ENCODE data around the gene SH3RF1. TPM values are rescaled to one million over a fixed set of nuclear protein-coding genes. Genes with fewer than 3 reads are reported as not detected.

SH3RF1 gene
- total and polyA plus RNA-seq, 2 experiments from 2014 or later: 7.8 to 12.4 TPM

- Mint-ChIP-seq H3K27me3 (ENCODE audit: insufficient read depth, low read depth, poor library complexity) (no peaks in the 10 kb centered on the region), H3K36me3 (ENCODE audit: low read depth) (peaks cover 7% of the 10 kb centered on the region; the same call in 2 of the 3 replicates), H3K4me1 (peaks cover 15% of the 10 kb centered on the region), H3K4me3 (no peak overlapping the region), H3K9me3 (no peaks in the 10 kb centered on the region; the same call in 2 of the 3 replicates), H3K27ac (no peak overlapping the region; the same call in 1 of the 2 replicates)
- Histone ChIP-seq H4K20me1 (replicated peaks; ENCODE audit: insufficient read depth) (no peaks in the 10 kb centered on the region), H3K36me3 (ENCODE audit: insufficient read depth) (no peaks in the 10 kb centered on the region), H3K27me3 (ENCODE audit: insufficient read depth) (no peaks in the 10 kb centered on the region), H3K9me2 (ENCODE audit: insufficient read depth) (no peaks in the 10 kb centered on the region), H3K79me2 (replicated peaks; ENCODE audit: insufficient read depth) (peaks cover 6% of the 10 kb centered on the region; the same call in 1 of the 2 replicates), H3F3A (replicated peaks; ENCODE audit: low read depth) (no peaks in the 10 kb centered on the region), H3K27ac (ENCODE audit: low read depth) (no peak overlapping the region), H2AFZ (no peak overlapping the region), H3K4me2 (no peak overlapping the region), H3K4me3 (no peak overlapping the region), H3K4me1 (ENCODE audit: insufficient read depth) (peaks cover 10% of the 10 kb centered on the region)
- TF ChIP-seq ZNF331 (CRISPR knock-in tag; IDR thresholded peaks at IDR 0.05; ENCODE audit: low read depth) (no peak), EZH2phosphoT487 (IDR thresholded peaks at IDR 0.05; ENCODE audit: unreplicated experiment) (no peak), CTCF (conservative IDR thresholded peaks at IDR 0.05; ENCODE audit: low read depth in 2 of 2) (no peak), STAT1 (IDR thresholded peaks at IDR 0.05; ENCODE audit: unreplicated experiment) (no peak), JUNB (IDR thresholded peaks at IDR 0.05; ENCODE audit: unreplicated experiment) (no peak), CREB1 (CRISPR knock-in tag; IDR thresholded peaks at IDR 0.05; ENCODE audit: low read depth) (no peak), REST (IDR thresholded peaks at IDR 0.05; ENCODE audit: unreplicated experiment) (no peak), ZNF114 (CRISPR knock-in tag; IDR thresholded peaks at IDR 0.05) (no peak), EZH2 (IDR thresholded peaks at IDR 0.05; ENCODE audit: low read depth, unreplicated experiment) (no peak), NANOG (IDR thresholded peaks at IDR 0.05; ENCODE audit: borderline replicate concordance) (no peak), POLR2AphosphoS5 (IDR thresholded peaks at IDR 0.05; ENCODE audit: low read depth) (no peak)
- TF ChIP-seq, protein P1, sequence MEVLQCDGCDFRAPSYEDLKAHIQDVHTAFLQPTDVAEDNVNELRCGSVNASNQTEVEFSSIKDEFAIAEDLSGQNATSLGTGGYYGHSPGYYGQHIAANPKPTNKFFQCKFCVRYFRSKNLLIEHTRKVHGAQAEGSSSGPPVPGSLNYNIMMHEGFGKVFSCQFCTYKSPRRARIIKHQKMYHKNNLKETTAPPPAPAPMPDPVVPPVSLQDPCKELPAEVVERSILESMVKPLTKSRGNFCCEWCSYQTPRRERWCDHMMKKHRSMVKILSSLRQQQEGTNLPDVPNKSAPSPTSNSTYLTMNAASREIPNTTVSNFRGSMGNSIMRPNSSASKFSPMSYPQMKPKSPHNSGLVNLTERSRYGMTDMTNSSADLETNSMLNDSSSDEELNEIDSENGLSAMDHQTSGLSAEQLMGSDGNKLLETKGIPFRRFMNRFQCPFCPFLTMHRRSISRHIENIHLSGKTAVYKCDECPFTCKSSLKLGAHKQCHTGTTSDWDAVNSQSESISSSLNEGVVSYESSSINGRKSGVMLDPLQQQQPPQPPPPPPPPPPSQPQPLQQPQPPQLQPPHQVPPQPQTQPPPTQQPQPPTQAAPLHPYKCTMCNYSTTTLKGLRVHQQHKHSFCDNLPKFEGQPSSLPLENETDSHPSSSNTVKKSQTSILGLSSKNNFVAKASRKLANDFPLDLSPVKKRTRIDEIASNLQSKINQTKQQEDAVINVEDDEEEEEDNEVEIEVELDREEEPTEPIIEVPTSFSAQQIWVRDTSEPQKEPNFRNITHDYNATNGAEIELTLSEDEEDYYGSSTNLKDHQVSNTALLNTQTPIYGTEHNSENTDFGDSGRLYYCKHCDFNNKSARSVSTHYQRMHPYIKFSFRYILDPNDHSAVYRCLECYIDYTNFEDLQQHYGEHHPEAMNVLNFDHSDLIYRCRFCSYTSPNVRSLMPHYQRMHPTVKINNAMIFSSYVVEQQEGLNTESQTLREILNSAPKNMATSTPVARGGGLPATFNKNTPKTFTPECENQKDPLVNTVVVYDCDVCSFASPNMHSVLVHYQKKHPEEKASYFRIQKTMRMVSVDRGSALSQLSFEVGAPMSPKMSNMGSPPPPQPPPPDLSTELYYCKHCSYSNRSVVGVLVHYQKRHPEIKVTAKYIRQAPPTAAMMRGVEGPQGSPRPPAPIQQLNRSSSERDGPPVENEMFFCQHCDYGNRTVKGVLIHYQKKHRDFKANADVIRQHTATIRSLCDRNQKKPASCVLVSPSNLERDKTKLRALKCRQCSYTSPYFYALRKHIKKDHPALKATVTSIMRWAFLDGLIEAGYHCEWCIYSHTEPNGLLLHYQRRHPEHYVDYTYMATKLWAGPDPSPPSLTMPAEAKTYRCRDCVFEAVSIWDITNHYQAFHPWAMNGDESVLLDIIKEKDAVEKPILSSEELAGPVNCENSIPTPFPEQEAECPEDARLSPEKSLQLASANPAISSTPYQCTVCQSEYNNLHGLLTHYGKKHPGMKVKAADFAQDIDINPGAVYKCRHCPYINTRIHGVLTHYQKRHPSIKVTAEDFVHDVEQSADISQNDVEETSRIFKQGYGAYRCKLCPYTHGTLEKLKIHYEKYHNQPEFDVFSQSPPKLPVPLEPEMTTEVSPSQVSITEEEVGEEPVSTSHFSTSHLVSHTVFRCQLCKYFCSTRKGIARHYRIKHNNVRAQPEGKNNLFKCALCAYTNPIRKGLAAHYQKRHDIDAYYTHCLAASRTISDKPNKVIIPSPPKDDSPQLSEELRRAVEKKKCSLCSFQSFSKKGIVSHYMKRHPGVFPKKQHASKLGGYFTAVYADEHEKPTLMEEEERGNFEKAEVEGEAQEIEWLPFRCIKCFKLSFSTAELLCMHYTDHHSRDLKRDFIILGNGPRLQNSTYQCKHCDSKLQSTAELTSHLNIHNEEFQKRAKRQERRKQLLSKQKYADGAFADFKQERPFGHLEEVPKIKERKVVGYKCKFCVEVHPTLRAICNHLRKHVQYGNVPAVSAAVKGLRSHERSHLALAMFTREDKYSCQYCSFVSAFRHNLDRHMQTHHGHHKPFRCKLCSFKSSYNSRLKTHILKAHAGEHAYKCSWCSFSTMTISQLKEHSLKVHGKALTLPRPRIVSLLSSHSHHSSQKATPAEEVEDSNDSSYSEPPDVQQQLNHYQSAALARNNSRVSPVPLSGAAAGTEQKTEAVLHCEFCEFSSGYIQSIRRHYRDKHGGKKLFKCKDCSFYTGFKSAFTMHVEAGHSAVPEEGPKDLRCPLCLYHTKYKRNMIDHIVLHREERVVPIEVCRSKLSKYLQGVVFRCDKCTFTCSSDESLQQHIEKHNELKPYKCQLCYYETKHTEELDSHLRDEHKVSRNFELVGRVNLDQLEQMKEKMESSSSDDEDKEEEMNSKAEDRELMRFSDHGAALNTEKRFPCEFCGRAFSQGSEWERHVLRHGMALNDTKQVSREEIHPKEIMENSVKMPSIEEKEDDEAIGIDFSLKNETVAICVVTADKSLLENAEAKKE (CRISPR knock-in tag; IDR thresholded peaks at IDR 0.05): no peak
- TF ChIP-seq, protein P2, sequence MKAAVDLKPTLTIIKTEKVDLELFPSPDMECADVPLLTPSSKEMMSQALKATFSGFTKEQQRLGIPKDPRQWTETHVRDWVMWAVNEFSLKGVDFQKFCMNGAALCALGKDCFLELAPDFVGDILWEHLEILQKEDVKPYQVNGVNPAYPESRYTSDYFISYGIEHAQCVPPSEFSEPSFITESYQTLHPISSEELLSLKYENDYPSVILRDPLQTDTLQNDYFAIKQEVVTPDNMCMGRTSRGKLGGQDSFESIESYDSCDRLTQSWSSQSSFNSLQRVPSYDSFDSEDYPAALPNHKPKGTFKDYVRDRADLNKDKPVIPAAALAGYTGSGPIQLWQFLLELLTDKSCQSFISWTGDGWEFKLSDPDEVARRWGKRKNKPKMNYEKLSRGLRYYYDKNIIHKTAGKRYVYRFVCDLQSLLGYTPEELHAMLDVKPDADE (IDR thresholded peaks at IDR 0.05): no peak
- ATAC-seq: no peak
- no peak for DNase-seq (ENCODE audit: low spot score)
Measured at GRCh38 chr4:169153481-169154087, 117.2 kb downstream of the SH3RF1 start.

Measured in GM23338 (cell line).